Loucy (cell line): ENCODE results near the gene NGEF.

Source experiments
- H2AFZ ChIP-seq: fragments of 200-600 bp; sonication (generic); 2 replicates; pipeline ENCODE4 v1.6.0; 2016; ENCODE audit warnings: antibody characterized with exemption, mild to moderate bottlenecking, low read length, moderate library complexity
- H3F3A ChIP-seq: fragments of 200-600 bp; 2 replicates; pipeline ENCODE4 v1.6.0; 2016; ENCODE audit warnings: antibody characterized with exemption, low read depth, mild to moderate bottlenecking
- H3K27me3 ChIP-seq: fragments of 200-600 bp; sonication (generic); 2 replicates; pipeline ENCODE4 v1.6.1; 2014; ENCODE audit warnings: low read length, mild to moderate bottlenecking; ENCODE audit not compliant: insufficient read depth, poor library complexity, severe bottlenecking
- H3K36me3 ChIP-seq: fragments of 200-600 bp; sonication (generic); 2 replicates; pipeline ENCODE4 v1.6.1; 2016; ENCODE audit warnings: low read length; ENCODE audit not compliant: insufficient read depth
- H3K4me1 ChIP-seq: fragments of 200-600 bp; sonication (generic); 2 replicates; pipeline ENCODE4 v1.5.1; 2014; ENCODE audit warnings: low read length, mild to moderate bottlenecking; ENCODE audit not compliant: insufficient read depth, poor library complexity, severe bottlenecking
- H3K4me2 ChIP-seq: fragments of 200-600 bp; sonication (generic); 2 replicates; pipeline ENCODE4 v1.6.0; 2014; ENCODE audit warnings: antibody characterized with exemption, low read length, low read depth, mild to moderate bottlenecking; ENCODE audit not compliant: poor library complexity, severe bottlenecking
- H3K4me3 ChIP-seq: fragments of 200-600 bp; sonication (generic); 2 replicates; pipeline ENCODE4 v1.5.1; 2014; ENCODE audit warnings: low read length, mild to moderate bottlenecking, mixed read lengths; ENCODE audit not compliant: poor library complexity, severe bottlenecking
- H3K79me2 ChIP-seq: fragments of 200-600 bp; sonication (generic); 2 replicates; pipeline ENCODE4 v1.6.1; 2014; ENCODE audit warnings: low read length; ENCODE audit not compliant: insufficient read depth
- H3K9ac ChIP-seq: fragments of 200-600 bp; sonication (generic); 2 replicates; pipeline ENCODE4 v1.6.0; 2014; ENCODE audit warnings: mild to moderate bottlenecking, low read depth, low read length, moderate library complexity; ENCODE audit not compliant: poor library complexity, severe bottlenecking
- H3K9me2 ChIP-seq: fragments of 200-600 bp; sonication (generic); replicated peaks from 2 replicates; pipeline ENCODE4 v1.6.1; 2016; ENCODE audit warnings: low read depth, low read length, mixed read lengths
- H3K9me3 ChIP-seq: fragments of 200-600 bp; sonication (generic); 2 replicates; pipeline ENCODE4 v1.6.1; 2014; ENCODE audit warnings: mild to moderate bottlenecking, antibody characterized with exemption, low read length, low read depth; ENCODE audit not compliant: insufficient read depth
- H4K20me1 ChIP-seq: fragments of 200-600 bp; sonication (generic); 2 replicates; pipeline ENCODE4 v1.6.0; 2014; ENCODE audit warnings: antibody characterized with exemption, low read length, mild to moderate bottlenecking; ENCODE audit not compliant: insufficient read depth, poor library complexity, severe bottlenecking
- EZH2phosphoT487 ChIP-seq: fragments of 200-600 bp; IDR thresholded peaks from 2 replicates; pipeline ENCODE4 v1.6.1; 2018; ENCODE audit warnings: antibody characterized with exemption, mild to moderate bottlenecking, moderate library complexity, borderline replicate concordance
- TF ChIP-seq, protein P1 (sequence below): fragments of 200-600 bp; sonication (generic); conservative IDR thresholded peaks from 2 replicates; pipeline ENCODE4 v1.5.1; 2014; ENCODE audit warnings: mild to moderate bottlenecking, antibody characterized with exemption, low read length

The NGEF gene

DNA sequence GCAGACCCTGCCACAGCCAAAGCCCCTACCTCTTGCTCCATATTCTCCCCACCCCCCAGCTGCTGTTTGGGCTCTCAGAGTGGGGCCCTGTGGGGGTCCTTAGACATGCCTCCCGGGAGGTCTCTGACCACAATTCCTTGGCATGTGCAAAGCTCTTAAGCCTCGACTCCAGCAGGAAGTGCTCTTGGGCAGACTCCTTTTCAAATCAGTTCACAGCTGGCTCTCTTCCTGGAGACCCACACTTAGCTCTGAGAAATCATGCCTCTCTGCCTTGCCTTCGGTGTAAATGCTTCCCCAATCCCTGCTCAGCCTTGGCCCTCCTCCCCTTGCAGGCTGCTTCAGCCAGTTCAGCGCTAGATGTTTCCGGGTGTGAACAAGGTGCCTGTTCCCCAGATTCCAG, 46.9 kb downstream of the NGEF start:
- Histone ChIP-seq H3F3A (no peaks in the 10 kb centered on the region), H3K4me3 (no peak overlapping the region), H3K9me3 (no peaks in the 10 kb centered on the region), H3K9me2 (no peaks in the 10 kb centered on the region), H3K4me2 (no peak overlapping the region), H3K36me3 (no peaks in the 10 kb centered on the region), H3K79me2 (no peaks in the 10 kb centered on the region), H4K20me1 (no peaks in the 10 kb centered on the region), H3K4me1 (no peaks in the 10 kb centered on the region), H2AFZ (no peak overlapping the region), H3K27me3 (no peaks in the 10 kb centered on the region), H3K9ac (no peak overlapping the region)
- TF ChIP-seq, protein P1, sequence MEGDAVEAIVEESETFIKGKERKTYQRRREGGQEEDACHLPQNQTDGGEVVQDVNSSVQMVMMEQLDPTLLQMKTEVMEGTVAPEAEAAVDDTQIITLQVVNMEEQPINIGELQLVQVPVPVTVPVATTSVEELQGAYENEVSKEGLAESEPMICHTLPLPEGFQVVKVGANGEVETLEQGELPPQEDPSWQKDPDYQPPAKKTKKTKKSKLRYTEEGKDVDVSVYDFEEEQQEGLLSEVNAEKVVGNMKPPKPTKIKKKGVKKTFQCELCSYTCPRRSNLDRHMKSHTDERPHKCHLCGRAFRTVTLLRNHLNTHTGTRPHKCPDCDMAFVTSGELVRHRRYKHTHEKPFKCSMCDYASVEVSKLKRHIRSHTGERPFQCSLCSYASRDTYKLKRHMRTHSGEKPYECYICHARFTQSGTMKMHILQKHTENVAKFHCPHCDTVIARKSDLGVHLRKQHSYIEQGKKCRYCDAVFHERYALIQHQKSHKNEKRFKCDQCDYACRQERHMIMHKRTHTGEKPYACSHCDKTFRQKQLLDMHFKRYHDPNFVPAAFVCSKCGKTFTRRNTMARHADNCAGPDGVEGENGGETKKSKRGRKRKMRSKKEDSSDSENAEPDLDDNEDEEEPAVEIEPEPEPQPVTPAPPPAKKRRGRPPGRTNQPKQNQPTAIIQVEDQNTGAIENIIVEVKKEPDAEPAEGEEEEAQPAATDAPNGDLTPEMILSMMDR = no peak
- TF ChIP-seq EZH2phosphoT487 = no peak

DNA sequence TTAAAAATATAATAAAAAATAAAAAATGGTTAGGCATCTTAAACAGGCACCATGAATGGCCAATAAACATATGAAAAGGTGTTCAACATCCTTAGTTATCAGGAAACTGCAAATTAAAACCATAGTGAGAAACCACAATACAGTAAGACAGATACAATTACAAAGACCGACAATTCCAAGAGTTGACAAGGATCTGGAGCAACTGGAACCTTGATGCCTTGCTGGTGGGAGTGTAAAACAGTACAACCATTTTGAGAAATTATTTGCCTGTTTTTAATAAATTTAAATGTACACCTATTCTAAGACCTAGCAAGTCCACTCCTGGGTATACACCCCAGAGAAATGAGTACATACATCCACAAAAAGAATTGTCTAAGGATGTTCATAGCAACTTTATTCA, 49.1 kb downstream of the NGEF start:
- Histone ChIP-seq H4K20me1 (no peaks in the 10 kb centered on the region), H3K36me3 (no peaks in the 10 kb centered on the region), H3F3A (no peaks in the 10 kb centered on the region), H2AFZ (no peak overlapping the region), H3K9me3 (no peaks in the 10 kb centered on the region), H3K79me2 (no peaks in the 10 kb centered on the region), H3K4me2 (no peak overlapping the region), H3K4me1 (no peaks in the 10 kb centered on the region), H3K9me2 (no peaks in the 10 kb centered on the region), H3K27me3 (no peaks in the 10 kb centered on the region), H3K4me3 (no peak overlapping the region), H3K9ac (no peak overlapping the region)
- TF ChIP-seq, protein P1 = no peak
- TF ChIP-seq EZH2phosphoT487 = no peak

DNA sequence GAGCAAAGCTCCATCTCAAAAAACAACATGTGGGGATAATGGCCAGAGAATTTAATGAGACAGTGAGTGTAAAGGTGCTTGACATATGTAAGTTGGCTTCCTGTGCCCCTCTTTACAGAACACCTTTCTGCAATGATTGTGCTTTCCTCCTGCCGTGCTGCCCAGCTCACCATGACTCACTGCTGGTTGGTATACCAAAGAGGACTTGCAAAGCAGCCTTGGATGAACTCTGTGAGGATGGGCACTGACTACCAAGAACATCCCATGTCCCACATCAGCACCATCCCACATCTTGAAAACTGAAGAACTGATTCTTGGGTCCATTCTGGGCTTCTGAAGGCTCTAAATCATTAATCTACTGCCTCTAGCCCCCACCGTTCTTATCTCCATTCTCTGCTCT, 52.2 kb downstream of the NGEF start:
- H3K9ac ChIP-seq = no peak overlapping the region
- H2AFZ ChIP-seq = no peak overlapping the region
- no peaks in the 10 kb centered on the region for H3K36me3 ChIP-seq
- H3K4me1 ChIP-seq = no peaks in the 10 kb centered on the region
- H3K4me2 ChIP-seq = no peak overlapping the region
- no peaks in the 10 kb centered on the region for H3K9me2 ChIP-seq
- H3K4me3 ChIP-seq = no peak overlapping the region
- H3F3A ChIP-seq = no peaks in the 10 kb centered on the region
- no peaks in the 10 kb centered on the region for H3K9me3 ChIP-seq
- no peaks in the 10 kb centered on the region for H4K20me1 ChIP-seq
- H3K79me2 ChIP-seq = no peaks in the 10 kb centered on the region
- TF ChIP-seq, protein P1 = no peak
- TF ChIP-seq EZH2phosphoT487 = no peak
- no peaks in the 10 kb centered on the region for H3K27me3 ChIP-seq
